T-helper 22 cell (primary cell): Measurements from ENCODE around the gene CD70.
"Not testable (repeated sequence)": the region's sequence is repeated elsewhere in the genome, so short reads cannot be mapped to it uniquely, and the experiment has no call there.

Experiments used
- DNase-seq: peaks from one replicate; pipeline ENCODE4 v3.0.0-alpha.2; 2020; ENCODE audit warnings: low read depth

The CD70 gene

DNA sequence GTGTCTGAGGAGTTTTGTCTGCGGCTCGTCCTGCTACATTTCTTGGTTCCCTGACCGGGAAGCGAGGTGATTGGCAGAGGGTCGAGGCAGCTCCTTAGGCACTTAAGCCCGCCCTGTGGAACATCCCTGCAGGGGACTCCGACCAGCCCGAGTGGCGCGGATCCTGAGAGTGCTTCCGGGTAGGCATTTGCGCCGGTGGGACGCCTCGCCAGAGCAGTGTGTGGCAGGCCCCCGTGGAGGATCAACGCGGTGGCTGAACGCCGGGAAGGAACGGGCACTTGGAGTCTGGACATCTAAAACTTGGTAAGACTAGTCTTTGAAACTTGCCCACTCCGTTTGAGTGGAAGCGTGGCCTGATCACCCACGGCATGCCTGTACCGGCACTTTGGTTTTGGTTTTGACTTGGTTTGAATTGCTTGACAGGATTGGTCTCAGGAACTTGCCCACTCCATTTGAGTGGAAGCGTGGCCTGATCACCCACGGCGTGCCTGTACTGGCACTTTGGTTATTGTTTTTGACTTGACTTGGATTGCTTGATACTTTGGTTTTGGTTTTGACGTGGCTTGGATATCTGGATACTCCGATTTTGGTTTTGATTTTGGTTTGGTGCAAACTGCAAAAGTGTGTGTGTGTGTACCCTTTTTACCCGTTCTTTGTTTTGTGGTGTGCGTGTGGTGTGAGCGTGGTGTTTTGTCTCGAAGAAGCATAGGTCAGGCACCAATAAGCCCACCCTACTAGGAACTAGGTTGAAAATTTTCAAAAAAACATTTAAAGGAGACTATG lies 6.7 kb upstream of the CD70 start:
- DNase-seq, result not testable (repeated sequence)

DNA sequence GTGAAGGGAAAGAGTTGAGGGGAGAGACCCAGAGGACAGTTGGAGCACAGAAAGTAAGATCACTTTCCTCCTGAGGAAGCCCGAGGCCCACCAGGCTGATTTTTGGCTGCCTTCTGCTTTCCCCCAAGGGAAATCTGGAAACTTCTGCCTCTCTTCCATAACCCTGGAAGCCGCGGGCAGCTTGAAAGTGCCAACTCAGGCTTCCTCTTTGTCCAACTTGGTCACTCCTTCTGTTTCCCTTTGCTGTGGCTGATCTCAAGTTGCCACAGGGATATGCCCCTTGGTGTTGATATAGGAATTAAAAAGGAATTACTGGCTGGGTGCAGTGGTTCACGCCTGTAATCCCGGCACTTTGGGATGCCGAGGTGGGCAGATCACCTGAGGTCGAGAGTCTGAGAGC lies 5.7 kb upstream of the CD70 start:
- DNase-seq, result no peak

GRCh38 chr19:6593651-6594416 lies 2.9 kb upstream of the CD70 start:
- DNase-seq, result no peak

DNA sequence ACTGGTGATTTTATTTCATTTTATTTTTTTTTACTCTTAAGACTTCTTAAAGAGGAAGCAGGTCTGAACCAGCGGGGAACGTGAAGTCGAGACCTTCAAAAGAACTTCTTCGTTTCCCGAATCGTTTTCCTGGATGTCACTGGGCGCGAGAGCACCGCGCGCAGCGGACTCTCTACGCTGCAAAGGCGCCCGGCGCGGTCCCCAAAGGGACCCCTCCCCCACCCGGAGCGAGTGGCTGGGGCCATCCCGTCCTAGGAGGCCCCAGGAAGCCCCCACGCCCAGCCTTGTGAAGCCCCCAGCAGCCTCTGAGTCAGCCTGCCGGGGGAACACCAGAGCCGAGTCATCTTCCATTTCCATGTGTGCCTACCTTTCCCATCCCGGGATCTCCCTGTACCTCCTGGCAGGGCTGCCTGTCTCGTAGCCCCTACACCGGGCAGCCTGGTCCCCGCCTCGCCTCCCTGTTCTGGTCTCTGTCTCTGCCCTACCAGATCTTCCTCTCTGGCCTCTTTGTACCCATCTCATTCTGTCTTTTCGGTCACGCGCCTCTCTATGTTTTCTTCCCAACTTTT lies 608 bp downstream of the CD70 start:
- no peak for DNase-seq

GRCh38 chr19:6589711-6590257 lies 1.2 kb downstream of the CD70 start:
- DNase-seq, result no peak

GRCh38 chr19:6588508-6589345 lies 2.2 kb downstream of the CD70 start:
- no peak for DNase-seq

DNA sequence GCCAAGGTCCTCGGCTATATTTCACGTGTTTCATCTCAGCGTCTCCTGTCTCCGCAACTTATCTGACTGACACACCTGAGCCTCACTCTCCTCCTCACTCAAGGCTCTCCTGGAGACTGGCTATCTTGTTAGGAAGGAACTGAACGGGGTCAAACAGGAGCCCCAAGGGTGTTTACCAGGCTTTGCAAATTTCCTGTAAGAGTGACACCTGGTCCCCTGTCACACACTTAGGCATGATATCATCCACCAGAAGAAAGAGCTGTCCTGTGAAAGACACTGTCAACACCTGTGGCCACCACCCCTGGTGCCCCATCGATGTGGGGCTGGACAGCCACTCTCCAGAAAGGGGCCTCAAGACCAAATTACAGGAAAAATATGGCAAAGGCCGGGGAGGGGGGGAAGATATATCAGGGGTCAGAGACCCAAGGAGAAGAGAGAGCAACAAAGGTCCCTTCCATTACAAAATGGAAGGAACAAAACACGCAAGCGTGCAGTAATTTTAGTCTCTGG lies 2.9 kb downstream of the CD70 start:
- no peak for DNase-seq

GRCh38 chr19:6587093-6587820 lies 3.7 kb downstream of the CD70 start:
- no peak for DNase-seq

- no peak for DNase-seq
Observed at GRCh38 chr19:6586726-6587092, 4.2 kb downstream of the CD70 start.

DNA sequence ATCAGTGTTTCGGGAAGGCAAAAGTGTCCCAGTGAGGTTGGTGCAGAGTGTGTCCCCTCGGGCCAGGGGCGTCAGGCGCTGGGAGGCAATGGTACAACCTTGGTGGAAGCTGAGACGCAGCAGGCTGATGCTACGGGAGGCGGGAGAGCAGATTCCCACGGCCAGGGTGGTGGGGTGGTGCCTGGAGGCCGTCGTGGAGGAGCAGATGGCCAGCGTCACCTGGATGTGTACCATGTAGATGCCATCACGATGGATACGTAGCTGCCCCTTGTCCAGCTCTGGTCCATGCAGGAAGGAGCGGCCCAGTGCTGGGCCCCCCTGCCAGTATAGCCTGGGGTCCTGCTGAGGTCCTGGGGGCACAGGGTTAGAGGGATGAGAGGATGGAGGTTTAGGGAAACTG lies 4.9 kb downstream of the CD70 start:
- DNase-seq, result no peak

DNA sequence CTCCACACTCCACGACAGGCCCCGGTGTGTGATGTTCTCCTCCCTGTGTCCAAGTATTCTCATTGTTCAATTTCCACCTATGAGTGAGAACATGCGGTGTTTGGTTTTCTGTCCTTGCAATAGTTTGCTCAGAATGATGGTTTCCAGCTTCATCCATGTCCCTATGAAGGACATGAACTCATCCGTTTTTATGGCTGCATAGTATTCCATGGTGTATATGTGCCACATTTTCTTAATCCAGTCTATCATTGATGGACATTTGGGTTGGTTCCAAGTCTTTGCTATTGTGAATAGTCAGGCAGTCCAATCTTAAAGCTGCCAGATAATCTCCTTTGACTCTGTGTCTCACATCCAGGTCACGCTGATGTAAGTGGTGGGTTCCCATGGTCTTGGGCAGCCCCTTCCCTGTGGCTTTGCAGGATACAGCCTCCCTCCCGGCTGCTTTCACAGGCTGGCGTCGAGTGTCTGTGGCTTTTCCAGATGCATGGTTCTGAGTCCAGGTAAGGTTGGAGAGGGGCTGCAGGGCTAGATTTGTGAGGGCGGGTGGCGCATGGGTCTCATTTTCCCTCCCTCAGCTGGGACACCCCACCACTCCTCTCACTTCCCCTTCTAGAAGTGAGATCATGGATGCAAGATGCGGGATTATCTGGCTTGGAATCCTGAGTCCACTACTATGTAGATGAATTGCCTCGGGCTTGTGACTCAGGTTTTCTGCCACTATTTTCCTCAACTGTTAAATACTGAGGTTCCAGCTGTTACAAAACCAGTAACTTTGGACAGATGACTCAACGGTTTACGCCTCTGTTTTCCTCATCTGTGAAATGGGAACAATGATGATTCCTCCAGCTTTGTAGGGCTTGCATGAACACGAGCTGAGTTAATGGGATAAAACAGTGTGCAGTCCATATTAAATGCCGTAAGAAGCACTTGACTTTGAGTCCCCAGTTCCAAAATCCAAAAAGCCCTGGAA lies 8.2 kb downstream of the CD70 start:
- DNase-seq, result not testable (repeated sequence)

DNA sequence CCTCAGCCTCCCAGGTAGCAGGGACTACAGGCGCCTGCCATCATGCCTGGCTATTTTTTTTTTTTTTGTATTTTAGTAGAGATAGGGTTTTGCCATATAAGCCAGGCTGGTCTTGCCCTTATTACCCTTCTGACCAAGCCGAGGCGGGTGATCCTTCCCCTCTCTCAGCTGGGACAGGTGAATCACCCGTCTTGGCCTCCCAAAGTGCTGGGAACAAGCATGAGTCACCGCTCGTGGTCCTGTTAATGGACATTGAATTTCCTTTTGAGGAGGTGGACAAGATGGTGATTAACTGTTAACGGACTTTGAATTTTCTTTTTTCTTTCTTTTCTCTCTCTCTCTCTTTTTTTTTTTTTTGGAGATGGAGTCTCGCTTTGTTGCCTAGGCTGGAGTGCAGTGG lies 10.6 kb downstream of the CD70 start:
- DNase-seq, result no peak

DNA sequence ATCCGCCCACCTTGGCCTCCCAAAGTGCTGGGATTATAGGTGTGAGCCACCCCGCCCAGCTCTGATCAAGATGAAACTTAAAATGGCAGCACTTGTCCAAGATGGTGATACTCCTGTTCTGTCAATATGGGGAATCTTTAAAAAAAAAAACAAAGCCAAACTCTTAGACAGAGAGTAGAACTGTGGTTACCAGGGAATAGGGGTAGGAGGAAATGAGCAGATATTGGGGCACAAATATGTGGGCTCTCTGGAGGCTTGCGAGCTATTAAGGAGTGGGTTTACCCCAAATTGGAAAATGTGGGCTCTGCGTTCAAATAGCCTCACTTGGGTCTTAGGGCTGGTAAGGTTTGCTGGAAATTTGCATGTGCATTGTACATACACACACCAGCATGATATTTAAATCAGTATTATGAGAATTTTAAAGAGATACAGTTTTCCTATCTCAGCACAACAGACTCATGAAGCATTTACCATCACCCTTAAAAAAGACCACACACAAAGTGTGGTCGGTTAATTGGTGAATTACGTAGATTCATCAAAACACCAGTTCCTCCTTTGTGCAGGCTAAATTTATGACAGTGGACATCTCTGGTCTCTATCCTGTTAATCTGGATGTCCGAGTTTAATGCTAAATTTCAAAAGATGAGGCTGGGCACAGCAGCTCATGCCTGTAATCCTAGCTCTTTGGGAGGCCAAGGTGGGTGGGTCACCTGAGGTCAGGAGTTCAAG lies 11.3 kb downstream of the CD70 start:
- no peak for DNase-seq

GRCh38 chr19:6577476-6578125 lies 13.3 kb downstream of the CD70 start:
- no peak for DNase-seq

GRCh38 chr19:6576869-6577475 lies 14.0 kb downstream of the CD70 start:
- DNase-seq, result no peak

GRCh38 chr19:6573350-6573749 lies 17.6 kb downstream of the CD70 start:
- DNase-seq, result no peak

DNA sequence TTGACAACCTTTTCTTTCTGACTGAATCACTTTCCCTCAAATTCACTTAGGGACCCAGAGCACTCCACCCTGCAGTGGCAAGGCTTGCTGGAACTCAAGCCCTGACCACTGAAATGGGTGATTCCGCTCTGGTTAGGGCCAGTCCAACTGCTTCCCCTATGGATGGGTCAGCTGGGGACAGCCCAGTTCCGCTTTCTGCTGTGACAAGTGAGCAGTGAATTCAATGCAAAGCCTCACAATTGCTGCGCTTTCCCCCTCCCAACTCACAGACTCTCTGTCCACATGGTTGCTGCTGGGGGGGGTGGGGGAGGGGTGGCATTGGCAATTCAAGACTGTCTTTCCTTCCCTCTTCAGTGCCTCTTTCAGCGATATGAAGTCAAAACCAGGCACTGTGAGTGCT lies 18.7 kb downstream of the CD70 start:
- no peak for DNase-seq

GRCh38 chr19:6571167-6571566 lies 19.8 kb downstream of the CD70 start:
- no peak for DNase-seq
